ENCODE measurements around the gene CNTROB. TPM values are rescaled to one million over a fixed set of nuclear protein-coding genes. Genes with fewer than 3 reads are reported as not detected.
"Not testable (repeated sequence)": the region's sequence is repeated elsewhere in the genome, so short reads cannot be mapped to it uniquely, and the experiment has no call there.

Gene CNTROB
- total RNA-seq, 1 experiment from 2014 or later = 23.9 TPM

DNA sequence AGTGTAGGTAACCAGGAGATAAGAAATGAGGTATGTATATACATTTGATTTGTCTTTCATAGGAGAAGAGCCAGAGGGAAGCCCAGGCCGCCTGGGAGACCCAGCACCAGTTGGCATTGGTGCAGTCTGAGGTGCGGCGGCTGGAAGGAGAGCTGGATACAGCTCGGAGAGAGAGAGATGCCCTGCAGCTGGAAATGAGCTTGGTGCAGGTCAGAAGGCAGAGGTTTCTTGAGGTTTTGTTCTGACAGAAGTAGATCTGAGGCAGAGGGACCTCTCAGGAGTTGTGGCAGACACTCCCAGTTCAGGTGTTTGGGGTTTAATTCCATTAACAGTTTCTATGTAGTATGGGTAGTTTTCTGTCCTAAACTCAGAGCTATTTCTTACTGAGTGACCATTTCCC is 8.0 kb downstream of the CNTROB start:
- no peak for DNase-seq (ENCODE audit: extremely low read depth, low read depth)

- DNase-seq (ENCODE audit: extremely low read depth, low read depth) = no peak
These were observed 8.7 kb downstream of the CNTROB start for GRCh38 chr17:7940743-7941142.

DNA sequence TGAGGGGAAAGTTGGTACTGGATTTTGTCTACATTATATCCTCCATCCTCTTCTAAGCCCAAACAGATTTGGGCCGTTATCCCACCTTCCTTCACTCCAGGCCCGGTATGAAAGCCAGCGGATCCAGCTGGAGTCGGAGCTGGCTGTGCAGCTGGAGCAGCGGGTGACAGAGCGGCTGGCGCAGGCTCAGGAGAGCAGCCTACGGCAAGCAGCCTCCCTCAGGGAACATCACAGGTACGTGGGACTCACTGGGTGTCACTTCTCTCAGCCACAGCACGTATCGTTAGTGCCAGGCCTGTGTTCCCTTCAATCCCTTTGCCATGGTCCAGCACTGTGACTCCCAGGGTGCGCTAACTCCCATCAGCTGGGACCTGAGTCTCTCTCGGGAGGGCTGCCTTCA is 11.3 kb downstream of the CNTROB start:
- no peak for DNase-seq (ENCODE audit: extremely low read depth, low read depth)

- DNase-seq (ENCODE audit: extremely low read depth, low read depth) = no peak
These were observed 12.3 kb downstream of the CNTROB start for GRCh38 chr17:7944326-7944725.

DNA sequence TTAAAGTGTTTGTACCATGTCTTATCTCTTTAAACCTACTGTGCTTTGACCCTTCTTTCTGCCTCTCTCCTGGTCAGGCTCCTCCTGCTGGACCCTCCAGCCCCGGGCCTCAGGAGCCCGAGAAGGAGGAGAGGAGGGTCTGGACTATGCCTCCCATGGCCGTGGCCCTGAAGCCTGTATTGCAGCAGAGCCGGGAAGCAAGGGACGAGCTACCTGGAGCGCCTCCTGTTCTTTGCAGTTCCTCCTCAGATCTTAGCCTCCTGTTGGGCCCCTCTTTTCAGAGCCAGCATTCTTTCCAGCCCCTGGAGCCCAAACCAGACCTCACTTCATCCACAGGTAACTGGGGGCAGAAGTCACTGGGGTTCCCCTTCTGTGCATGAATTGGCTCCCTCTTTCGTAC is 13.6 kb downstream of the CNTROB start:
- DNase-seq (ENCODE audit: extremely low read depth, low read depth) = no peak

DNA sequence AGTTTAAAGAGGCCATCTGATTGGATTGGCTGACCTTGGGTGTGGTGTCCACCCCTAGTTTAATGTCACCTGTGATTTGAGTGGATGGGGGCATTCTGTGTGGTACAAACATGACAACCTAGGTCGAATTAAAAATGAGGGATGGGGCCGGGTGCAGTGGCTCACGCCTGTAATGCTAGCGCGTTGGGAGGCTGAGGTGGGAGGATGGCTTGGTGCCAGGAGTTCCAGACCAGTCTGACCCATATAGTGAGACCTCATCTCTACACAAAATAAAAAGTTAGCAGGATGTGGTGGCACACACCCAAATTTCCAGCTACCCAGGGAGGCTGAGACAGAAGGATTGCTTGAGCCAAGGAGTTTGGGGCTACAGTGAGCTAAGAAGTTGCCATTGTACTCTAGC is 14.4 kb downstream of the CNTROB start:
- no peak for DNase-seq (ENCODE audit: extremely low read depth, low read depth)

GRCh38 chr17:7947651-7948050 is 15.6 kb downstream of the CNTROB start:
- DNase-seq (ENCODE audit: extremely low read depth, low read depth) = no peak

- DNase-seq (ENCODE audit: extremely low read depth, low read depth) = no peak
These were observed 18.6 kb downstream of the CNTROB start for GRCh38 chr17:7950578-7950977.

- no peak for DNase-seq (ENCODE audit: extremely low read depth, low read depth)
These were observed 19.3 kb downstream of the CNTROB start for GRCh38 chr17:7951143-7951792.

DNA sequence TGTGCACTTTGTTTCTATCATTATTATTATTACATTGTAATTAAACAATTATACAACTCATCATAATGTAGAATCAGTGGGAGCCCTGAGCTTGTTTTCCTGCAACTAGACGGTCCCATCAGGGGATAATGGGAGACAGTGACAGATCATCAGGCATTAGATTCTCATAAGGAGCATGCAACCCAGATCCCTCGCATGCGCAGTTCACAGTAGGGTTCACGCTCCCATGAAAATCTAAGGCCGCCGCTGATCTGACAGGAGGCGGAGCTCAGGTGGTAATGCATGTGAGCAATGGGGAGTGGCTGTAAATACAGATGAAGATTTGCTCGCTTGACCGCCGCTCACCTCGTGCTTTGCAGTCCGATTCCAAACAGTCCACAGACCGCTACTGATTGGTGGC is 21.3 kb downstream of the CNTROB start:
- not testable (repeated sequence) for DNase-seq (ENCODE audit: extremely low read depth, low read depth)

DNA sequence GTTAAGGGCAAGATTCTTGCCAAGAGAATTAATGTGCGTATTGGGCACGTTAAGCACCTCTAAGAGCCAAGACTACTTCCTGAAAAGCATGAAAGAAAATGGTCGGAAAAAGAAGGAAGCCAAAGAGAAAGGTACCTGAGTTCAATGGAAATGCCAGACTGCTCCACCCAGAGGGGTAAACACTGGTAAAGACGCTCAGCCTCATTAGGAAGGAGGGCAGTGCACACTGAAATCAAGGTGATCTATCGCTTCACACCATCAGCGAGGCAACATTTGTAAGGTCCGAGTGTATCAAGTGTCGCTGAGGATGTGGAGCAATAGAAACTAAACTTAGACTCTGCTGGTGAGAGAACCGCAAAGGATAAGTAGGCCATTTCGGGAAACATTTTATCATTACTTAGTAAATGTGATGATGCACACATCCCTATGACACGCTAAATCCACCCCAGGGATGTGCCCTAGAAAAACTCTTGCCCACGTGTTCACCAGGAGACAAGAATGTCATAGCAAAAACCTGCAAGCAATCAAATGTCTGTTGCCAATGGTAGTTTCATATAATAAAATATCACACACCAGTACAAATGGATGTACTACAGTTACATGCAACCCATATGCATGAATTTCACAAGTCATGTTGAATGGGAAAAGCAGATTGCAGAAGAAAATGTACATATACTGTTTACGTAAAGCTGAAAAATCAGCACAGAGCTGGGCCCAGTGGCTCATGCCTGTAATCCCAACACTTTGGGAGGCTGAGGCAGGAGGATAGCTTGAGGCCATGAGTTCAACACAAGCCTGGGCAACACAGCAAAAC is 23.6 kb downstream of the CNTROB start:
- DNase-seq (ENCODE audit: extremely low read depth, low read depth) = no peak

DNA sequence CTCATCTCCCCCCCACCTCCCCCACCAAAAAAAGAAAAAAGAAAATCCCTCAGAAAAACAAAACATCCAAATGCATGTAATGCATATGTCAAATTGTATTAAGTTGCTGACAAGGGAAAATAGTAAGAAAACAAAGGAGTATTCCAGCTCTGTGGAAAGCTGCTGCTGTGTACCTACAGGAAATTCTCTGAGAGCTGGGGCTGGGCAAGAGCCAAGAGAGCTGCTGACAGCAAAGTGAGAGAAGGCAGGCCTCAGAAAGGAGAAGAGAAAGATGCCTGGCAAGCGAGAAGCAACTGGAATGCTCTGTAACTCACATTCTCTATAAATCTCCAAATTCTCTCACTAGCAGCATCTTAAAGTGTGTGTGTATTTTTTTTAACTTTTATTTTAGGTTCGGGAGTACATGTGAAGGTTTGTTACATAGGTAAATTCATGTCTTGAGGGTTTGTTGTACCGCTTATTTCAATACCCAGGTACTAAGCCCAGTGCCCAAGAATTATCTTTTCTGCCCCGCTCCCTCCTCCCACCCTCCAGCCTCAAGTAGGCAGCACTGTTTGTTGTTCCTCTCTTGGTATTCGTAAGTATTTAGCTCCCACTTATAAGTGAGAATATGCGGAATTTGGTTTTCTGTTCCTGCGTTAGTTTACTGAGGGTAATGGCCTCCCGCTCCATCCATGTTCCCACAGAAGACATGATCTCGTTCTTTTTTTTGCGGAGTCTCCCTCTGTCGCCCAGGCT is 24.4 kb downstream of the CNTROB start:
- no peak for DNase-seq (ENCODE audit: extremely low read depth, low read depth)

- DNase-seq (ENCODE audit: extremely low read depth, low read depth) = no peak
These were observed 27.7 kb downstream of the CNTROB start for GRCh38 chr17:7959503-7960253.

GRCh38 chr17:7961421-7961820 is 29.4 kb downstream of the CNTROB start:
- no peak for DNase-seq (ENCODE audit: extremely low read depth, low read depth)

- no peak for DNase-seq (ENCODE audit: extremely low read depth, low read depth)
These were observed 35.7 kb downstream of the CNTROB start for GRCh38 chr17:7967751-7968150.

DNA sequence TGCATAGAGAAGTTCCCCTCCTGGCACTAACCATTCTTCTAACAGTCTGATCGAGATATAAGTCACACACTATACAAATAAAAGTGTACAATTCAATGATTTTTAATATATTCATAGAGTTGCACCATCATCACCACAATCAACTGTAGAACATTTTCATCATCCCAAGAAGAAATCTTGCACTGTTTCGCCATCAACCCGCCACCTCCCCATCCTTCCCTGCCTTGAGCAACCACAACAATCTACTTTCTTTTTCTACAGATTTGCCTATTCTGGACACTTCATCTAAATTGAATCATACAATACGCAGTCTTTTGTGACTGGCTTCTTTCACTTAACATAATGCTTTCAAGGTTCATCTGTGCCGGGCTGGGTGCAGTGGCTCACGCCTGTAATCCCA is 37.4 kb downstream of the CNTROB start:
- no peak for DNase-seq (ENCODE audit: extremely low read depth, low read depth)

GRCh38 chr17:7971651-7972050 is 39.6 kb downstream of the CNTROB start:
- no peak for DNase-seq (ENCODE audit: extremely low read depth, low read depth)

DNA sequence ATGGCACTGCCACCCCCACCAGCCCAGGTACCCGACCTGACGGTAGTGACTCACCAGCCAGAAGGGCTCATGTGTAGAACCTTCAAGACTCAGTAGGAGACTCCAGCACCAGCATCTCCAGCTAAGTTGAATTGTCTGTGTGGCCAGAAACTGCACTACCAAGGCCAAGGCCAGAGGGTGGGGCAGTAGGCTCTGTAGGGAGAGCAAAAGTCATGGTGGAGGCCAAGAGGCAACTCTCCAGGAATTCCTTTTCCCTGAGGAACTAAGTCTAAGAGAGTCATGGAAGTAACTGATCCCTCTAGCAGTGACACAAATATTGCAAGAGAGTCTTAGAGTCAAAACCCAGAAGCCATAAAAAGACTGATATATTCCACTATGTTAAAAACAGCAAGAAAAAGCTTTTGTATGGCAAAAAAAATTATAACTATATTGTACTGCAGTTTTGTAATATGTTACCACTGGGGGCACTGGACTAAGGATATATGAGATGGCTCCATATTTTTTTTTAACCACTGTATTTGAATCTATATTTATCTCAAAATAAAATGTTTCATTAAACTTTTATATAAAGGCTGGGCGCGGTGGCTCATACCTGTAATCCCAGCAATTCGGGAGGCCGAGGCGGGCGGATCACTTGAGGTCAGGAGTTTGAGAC is 40.3 kb downstream of the CNTROB start:
- DNase-seq (ENCODE audit: extremely low read depth, low read depth) = no peak

DNA sequence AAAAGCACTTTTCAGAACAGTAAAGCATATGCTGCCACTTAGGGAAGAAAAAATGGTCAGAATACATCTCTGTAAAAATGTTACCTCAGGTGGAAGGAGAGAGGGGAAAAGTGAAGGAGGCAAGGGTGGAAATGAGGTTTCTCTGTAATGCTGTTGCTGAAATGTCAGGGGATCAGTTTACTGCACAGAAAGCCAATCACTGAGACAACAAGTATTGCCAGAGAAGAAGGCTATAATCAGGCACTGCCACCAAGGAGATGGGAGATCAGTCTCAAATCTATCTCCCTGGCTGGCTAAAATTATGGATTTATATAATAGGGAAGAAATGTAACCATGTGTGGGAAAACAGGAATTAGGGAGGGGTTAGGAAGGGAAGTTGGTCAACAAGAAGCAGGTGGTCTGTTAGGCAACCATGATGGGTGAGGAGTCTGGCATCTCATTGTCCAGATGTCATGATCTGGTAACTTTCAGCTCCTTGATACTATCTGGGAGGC is 42.7 kb downstream of the CNTROB start:
- DNase-seq (ENCODE audit: extremely low read depth, low read depth) = no peak

GRCh38 chr17:7977039-7977438 is 45.0 kb downstream of the CNTROB start:
- no peak for DNase-seq (ENCODE audit: extremely low read depth, low read depth)
